Measurements from ENCODE around the gene HOXA11.

The HOXA11 gene

DNA sequence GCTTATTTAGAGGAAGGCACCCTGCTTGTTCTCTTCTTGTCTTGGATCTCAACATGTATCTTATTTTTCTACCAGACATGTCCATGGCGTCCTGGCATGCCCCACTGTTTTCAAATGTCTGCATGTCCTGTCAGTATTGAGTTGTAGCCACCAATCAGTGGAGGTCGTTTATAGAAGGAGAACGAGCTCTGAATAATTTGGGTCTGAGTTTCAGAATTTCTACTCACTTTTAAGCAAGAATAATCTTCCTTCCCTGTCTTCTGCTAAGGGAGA is 17.8 kb upstream of the HOXA11 start:
- no peaks in the 10 kb centered on the region for H3K79me2 ChIP-seq (ENCODE audit: insufficient read depth, low read length)
- H3K9me2 ChIP-seq (ENCODE audit: low read depth, low read length) = no peaks in the 10 kb centered on the region
- H3K9ac ChIP-seq (ENCODE audit: low read length) = no peak overlapping the region
- peaks cover 32% of the 10 kb centered on the region for H3K4me1 ChIP-seq (ENCODE audit: insufficient read depth, low read length, severe bottlenecking)
- H4K20me1 ChIP-seq (ENCODE audit: insufficient read depth, low read length) = no peaks in the 10 kb centered on the region
- no peak overlapping the region for H2AFZ ChIP-seq (ENCODE audit: low read length)
- H3K4me2 ChIP-seq (ENCODE audit: low read length) = no peak overlapping the region
- no peaks in the 10 kb centered on the region for H3F3A ChIP-seq (ENCODE audit: insufficient read depth, low read length)
- H3K27ac ChIP-seq (ENCODE audit: low read depth, low read length, poor library complexity, severe bottlenecking) = no peak overlapping the region
- TF ChIP-seq, protein P1, sequence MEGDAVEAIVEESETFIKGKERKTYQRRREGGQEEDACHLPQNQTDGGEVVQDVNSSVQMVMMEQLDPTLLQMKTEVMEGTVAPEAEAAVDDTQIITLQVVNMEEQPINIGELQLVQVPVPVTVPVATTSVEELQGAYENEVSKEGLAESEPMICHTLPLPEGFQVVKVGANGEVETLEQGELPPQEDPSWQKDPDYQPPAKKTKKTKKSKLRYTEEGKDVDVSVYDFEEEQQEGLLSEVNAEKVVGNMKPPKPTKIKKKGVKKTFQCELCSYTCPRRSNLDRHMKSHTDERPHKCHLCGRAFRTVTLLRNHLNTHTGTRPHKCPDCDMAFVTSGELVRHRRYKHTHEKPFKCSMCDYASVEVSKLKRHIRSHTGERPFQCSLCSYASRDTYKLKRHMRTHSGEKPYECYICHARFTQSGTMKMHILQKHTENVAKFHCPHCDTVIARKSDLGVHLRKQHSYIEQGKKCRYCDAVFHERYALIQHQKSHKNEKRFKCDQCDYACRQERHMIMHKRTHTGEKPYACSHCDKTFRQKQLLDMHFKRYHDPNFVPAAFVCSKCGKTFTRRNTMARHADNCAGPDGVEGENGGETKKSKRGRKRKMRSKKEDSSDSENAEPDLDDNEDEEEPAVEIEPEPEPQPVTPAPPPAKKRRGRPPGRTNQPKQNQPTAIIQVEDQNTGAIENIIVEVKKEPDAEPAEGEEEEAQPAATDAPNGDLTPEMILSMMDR (IDR thresholded peaks at IDR 0.05; ENCODE audit: low read length) = no peak
- TF ChIP-seq EZH2 (IDR thresholded peaks at IDR 0.05; ENCODE audit: borderline replicate concordance, low read length) = no peak
- H3K36me3 ChIP-seq (ENCODE audit: insufficient read depth, low read length) = no peaks in the 10 kb centered on the region
- H3K9me3 ChIP-seq (ENCODE audit: low read length) = no peaks in the 10 kb centered on the region
- H3K4me3 ChIP-seq (ENCODE audit: low read depth, low read length, poor library complexity, severe bottlenecking) = no peak overlapping the region
- peaks cover 5% of the 10 kb centered on the region; the same call in 1 of the 2 replicates for H3K27me3 ChIP-seq (ENCODE audit: insufficient read depth, low read length)

DNA sequence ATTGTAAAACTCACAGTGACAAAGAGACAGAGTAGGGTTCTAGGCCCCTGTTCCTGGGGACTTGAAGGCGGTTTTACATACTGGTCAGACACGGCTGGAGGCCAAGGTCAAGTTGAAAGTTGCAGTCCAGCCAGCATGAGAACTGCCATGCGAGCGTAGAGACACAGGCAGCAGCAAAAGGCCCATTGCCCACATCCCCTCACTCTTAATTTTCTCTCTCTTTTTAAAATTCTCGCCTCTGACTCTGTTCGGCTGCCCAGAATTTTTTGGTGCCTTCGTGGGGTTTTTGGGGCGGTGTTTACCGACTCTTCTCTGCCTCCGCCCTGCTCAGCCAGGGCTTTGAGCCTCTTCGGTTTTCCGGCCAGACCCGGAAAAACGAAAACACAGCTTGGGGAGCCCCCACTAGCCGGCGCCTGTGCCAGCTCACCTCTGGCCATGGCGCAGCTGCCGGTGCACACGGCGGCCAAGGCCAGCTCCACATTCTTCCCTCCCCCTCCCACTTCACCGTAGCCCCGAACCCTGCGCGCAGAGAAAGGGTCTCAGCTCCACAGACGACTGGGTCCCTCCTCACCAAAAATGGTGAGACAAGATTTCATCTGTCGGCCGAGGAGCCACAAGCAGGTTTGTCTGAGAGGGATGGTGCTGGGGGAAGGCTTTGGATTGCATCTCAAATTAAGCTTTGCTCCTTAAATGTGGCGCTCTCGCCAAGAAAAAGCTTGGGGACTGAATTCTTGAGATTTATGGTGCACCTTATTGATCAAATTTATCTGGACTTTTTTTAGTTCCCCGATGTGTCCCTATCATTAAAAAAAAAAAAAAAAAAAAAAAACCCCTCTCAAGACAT is 17.2 kb upstream of the HOXA11 start:
- Histone ChIP-seq H3F3A (ENCODE audit: insufficient read depth, low read length) (no peaks in the 10 kb centered on the region), H4K20me1 (ENCODE audit: insufficient read depth, low read length) (no peaks in the 10 kb centered on the region), H3K9ac (ENCODE audit: low read length) (no peak overlapping the region), H3K79me2 (ENCODE audit: insufficient read depth, low read length) (no peaks in the 10 kb centered on the region), H3K9me2 (ENCODE audit: low read depth, low read length) (no peaks in the 10 kb centered on the region), H3K27ac (ENCODE audit: low read depth, low read length, poor library complexity, severe bottlenecking) (no peak overlapping the region), H2AFZ (ENCODE audit: low read length) (no peak overlapping the region), H3K4me3 (ENCODE audit: low read depth, low read length, poor library complexity, severe bottlenecking) (no peak overlapping the region), H3K36me3 (ENCODE audit: insufficient read depth, low read length) (no peaks in the 10 kb centered on the region), H3K27me3 (ENCODE audit: insufficient read depth, low read length) (peaks cover 5% of the 10 kb centered on the region; the same call in 1 of the 2 replicates), H3K4me2 (ENCODE audit: low read length) (peak overlapping the region; percentile 86), H3K4me1 (ENCODE audit: insufficient read depth, low read length, severe bottlenecking) (peaks cover 32% of the 10 kb centered on the region), H3K9me3 (ENCODE audit: low read length) (no peaks in the 10 kb centered on the region)
- TF ChIP-seq, protein P1 (IDR thresholded peaks at IDR 0.05; ENCODE audit: low read length) = no peak
- no peak for TF ChIP-seq EZH2 (IDR thresholded peaks at IDR 0.05; ENCODE audit: borderline replicate concordance, low read length)

DNA sequence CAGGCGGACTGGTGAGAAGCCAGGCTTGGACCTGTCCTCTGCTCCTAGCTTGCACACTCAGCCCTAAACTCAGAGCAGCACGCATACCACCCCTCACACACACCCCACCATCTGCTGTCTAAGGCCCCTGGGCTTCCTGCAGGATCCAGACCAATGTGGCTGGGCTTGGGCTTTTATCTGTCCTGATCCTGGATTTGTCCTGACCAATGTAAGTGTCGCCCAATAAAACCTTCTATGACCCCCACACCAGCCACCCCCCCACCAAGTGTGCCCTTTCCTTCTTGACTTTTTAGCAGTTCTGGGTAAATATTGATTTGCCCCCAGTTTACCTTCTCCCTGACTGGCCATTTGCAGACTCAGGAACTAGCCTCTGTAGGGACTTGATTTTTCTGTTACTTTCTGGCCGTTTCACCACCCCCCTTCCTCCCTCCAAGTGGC is 16.6 kb upstream of the HOXA11 start:
- no peaks in the 10 kb centered on the region for H3K9me3 ChIP-seq (ENCODE audit: low read length)
- H4K20me1 ChIP-seq (ENCODE audit: insufficient read depth, low read length) = no peaks in the 10 kb centered on the region
- H3K9ac ChIP-seq (ENCODE audit: low read length) = no peak overlapping the region
- no peaks in the 10 kb centered on the region for H3F3A ChIP-seq (ENCODE audit: insufficient read depth, low read length)
- peaks cover 5% of the 10 kb centered on the region; the same call in 1 of the 2 replicates for H3K27me3 ChIP-seq (ENCODE audit: insufficient read depth, low read length)
- no peak overlapping the region for H2AFZ ChIP-seq (ENCODE audit: low read length)
- H3K4me2 ChIP-seq (ENCODE audit: low read length) = peak overlapping the region; percentile 86
- H3K79me2 ChIP-seq (ENCODE audit: insufficient read depth, low read length) = no peaks in the 10 kb centered on the region
- H3K4me3 ChIP-seq (ENCODE audit: low read depth, low read length, poor library complexity, severe bottlenecking) = peak overlapping the region; percentile 69
- TF ChIP-seq, protein P1 (IDR thresholded peaks at IDR 0.05; ENCODE audit: low read length) = no peak
- no peak for TF ChIP-seq EZH2 (IDR thresholded peaks at IDR 0.05; ENCODE audit: borderline replicate concordance, low read length)
- peaks cover 32% of the 10 kb centered on the region for H3K4me1 ChIP-seq (ENCODE audit: insufficient read depth, low read length, severe bottlenecking)
- H3K36me3 ChIP-seq (ENCODE audit: insufficient read depth, low read length) = no peaks in the 10 kb centered on the region
- H3K9me2 ChIP-seq (ENCODE audit: low read depth, low read length) = no peaks in the 10 kb centered on the region
- H3K27ac ChIP-seq (ENCODE audit: low read depth, low read length, poor library complexity, severe bottlenecking) = no peak overlapping the region

All from OCI-LY1 (cell line).